ENCODE results near the gene GMPPA. TPM values are rescaled to one million over a fixed set of nuclear protein-coding genes. Genes with fewer than 3 reads are reported as not detected.

The GMPPA gene
- polyA plus RNA-seq, 1 donor (not counting 4 experiments of a cell fraction or from before 2014, with no cell fraction given): 50.6 TPM

DNA sequence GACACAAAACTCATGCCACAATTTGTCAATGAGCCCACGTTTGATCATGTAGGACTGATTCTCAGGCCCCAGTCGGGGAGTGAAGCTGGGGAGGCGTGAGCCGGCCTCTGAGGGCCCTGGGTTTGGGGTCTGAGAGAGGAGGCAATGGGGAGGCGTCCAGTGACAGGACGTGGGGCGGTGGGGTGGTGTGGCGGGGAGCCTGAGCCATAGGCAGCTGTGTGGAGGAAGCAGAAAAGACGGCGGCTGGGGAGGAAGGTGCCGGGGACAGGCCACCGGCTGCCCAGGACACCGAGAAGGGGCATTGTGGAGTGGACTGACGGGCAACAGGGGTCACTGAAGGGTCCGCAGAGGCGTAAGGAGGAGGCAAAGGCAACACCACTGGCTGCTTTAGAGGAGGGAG lies 37.7 kb downstream of the GMPPA start:
- peaks cover 7% of the 10 kb centered on the region for H4K20me1 ChIP-seq (ENCODE audit: control insufficient read depth, extremely low read depth, insufficient read depth, low read length)
- peaks cover 21% of the 10 kb centered on the region for H3K79me2 ChIP-seq (ENCODE audit: control insufficient read depth, insufficient read depth, low read length)
- no peak overlapping the region for H3K27ac ChIP-seq (ENCODE audit: control insufficient read depth, insufficient read depth, low read length)
- dilution Hi-C loops (cut with MboI; ENCODE audit: extremely low pct_ligation_motif_present, low sequenced_read_pairs): no loop called here
- DNase-seq (ENCODE audit: low read depth, low spot score): no peak
- TF ChIP-seq, protein P1, sequence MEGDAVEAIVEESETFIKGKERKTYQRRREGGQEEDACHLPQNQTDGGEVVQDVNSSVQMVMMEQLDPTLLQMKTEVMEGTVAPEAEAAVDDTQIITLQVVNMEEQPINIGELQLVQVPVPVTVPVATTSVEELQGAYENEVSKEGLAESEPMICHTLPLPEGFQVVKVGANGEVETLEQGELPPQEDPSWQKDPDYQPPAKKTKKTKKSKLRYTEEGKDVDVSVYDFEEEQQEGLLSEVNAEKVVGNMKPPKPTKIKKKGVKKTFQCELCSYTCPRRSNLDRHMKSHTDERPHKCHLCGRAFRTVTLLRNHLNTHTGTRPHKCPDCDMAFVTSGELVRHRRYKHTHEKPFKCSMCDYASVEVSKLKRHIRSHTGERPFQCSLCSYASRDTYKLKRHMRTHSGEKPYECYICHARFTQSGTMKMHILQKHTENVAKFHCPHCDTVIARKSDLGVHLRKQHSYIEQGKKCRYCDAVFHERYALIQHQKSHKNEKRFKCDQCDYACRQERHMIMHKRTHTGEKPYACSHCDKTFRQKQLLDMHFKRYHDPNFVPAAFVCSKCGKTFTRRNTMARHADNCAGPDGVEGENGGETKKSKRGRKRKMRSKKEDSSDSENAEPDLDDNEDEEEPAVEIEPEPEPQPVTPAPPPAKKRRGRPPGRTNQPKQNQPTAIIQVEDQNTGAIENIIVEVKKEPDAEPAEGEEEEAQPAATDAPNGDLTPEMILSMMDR (optimal IDR thresholded peaks at IDR 0.05 in 1 of 3, IDR thresholded peaks at IDR 0.05 in 1 of 3, conservative IDR thresholded peaks at IDR 0.05 in 1 of 3; ENCODE audit: extremely low read depth in 1 of 3, insufficient read depth in 2 of 3, low read length in 3 of 3): no peak
- TF ChIP-seq EZH2 (IDR thresholded peaks at IDR 0.05; ENCODE audit: low read length): no peak
- H3K4me2 ChIP-seq (ENCODE audit: control insufficient read depth, extremely low read depth, insufficient read depth, low read depth, low read length): no peak overlapping the region
- no peak for FAIRE-seq
- H3K27me3 ChIP-seq (ENCODE audit: control insufficient read depth, extremely low read depth, insufficient read depth, low read length): peaks cover 8% of the 10 kb centered on the region
- H3K4me3 ChIP-seq (ENCODE audit: control insufficient read depth in 2 of 3, extremely low read depth in 1 of 3, insufficient read depth in 2 of 3, low read depth in 1 of 3, low read length in 3 of 3): no peak overlapping the region
- H3K9me3 ChIP-seq (ENCODE audit: control insufficient read depth, low read depth, low read length): no peaks in the 10 kb centered on the region
- peaks cover 20 to 23% of the 10 kb centered on the region in 2 experiments for H3K36me3 ChIP-seq (ENCODE audit: control insufficient read depth in 2 of 2, extremely low read depth in 1 of 2, insufficient read depth in 2 of 2, low read length in 2 of 2)
- no peaks in the 10 kb centered on the region for H3K9me1 ChIP-seq (ENCODE audit: control insufficient read depth, extremely low read depth, insufficient read depth, low read length)
- no peak overlapping the region for H3K9ac ChIP-seq (ENCODE audit: control insufficient read depth, extremely low read depth, insufficient read depth, low read length)
- H3K4me1 ChIP-seq (ENCODE audit: control insufficient read depth, extremely low read depth, insufficient read depth, low read length): peaks cover 11% of the 10 kb centered on the region
- H2AFZ ChIP-seq (ENCODE audit: control insufficient read depth, low read length): no peak overlapping the region

- no peak for FAIRE-seq
- H4K20me1 ChIP-seq (ENCODE audit: control insufficient read depth, extremely low read depth, insufficient read depth, low read length): peaks cover 10% of the 10 kb centered on the region
- H3K36me3 ChIP-seq (ENCODE audit: control insufficient read depth in 2 of 2, extremely low read depth in 1 of 2, insufficient read depth in 2 of 2, low read length in 2 of 2): peaks cover 20 to 23% of the 10 kb centered on the region in 2 experiments
- peaks cover 17% of the 10 kb centered on the region for H3K4me1 ChIP-seq (ENCODE audit: control insufficient read depth, extremely low read depth, insufficient read depth, low read length)
- H3K9ac ChIP-seq (ENCODE audit: control insufficient read depth, extremely low read depth, insufficient read depth, low read length): no peak overlapping the region
- DNase-seq (ENCODE audit: low read depth, low spot score): no peak
- no peak overlapping the region for H3K4me2 ChIP-seq (ENCODE audit: control insufficient read depth, extremely low read depth, insufficient read depth, low read depth, low read length)
- H3K9me1 ChIP-seq (ENCODE audit: control insufficient read depth, extremely low read depth, insufficient read depth, low read length): no peaks in the 10 kb centered on the region
- H2AFZ ChIP-seq (ENCODE audit: control insufficient read depth, low read length): no peak overlapping the region
- TF ChIP-seq, protein P1 (optimal IDR thresholded peaks at IDR 0.05 in 1 of 3, IDR thresholded peaks at IDR 0.05 in 1 of 3, conservative IDR thresholded peaks at IDR 0.05 in 1 of 3; ENCODE audit: extremely low read depth in 1 of 3, insufficient read depth in 2 of 3, low read length in 3 of 3): no peak
- TF ChIP-seq EZH2 (IDR thresholded peaks at IDR 0.05; ENCODE audit: low read length): no peak
- H3K27me3 ChIP-seq (ENCODE audit: control insufficient read depth, extremely low read depth, insufficient read depth, low read length): peaks cover 5% of the 10 kb centered on the region
- no peak overlapping the region for H3K4me3 ChIP-seq (ENCODE audit: control insufficient read depth in 2 of 3, extremely low read depth in 1 of 3, insufficient read depth in 2 of 3, low read depth in 1 of 3, low read length in 3 of 3)
- peaks cover 25% of the 10 kb centered on the region for H3K79me2 ChIP-seq (ENCODE audit: control insufficient read depth, insufficient read depth, low read length)
- H3K27ac ChIP-seq (ENCODE audit: control insufficient read depth, insufficient read depth, low read length): no peak overlapping the region
- dilution Hi-C loops (cut with MboI; ENCODE audit: extremely low pct_ligation_motif_present, low sequenced_read_pairs): no loop called here
- no peaks in the 10 kb centered on the region for H3K9me3 ChIP-seq (ENCODE audit: control insufficient read depth, low read depth, low read length)
These were observed 38.3 kb downstream of the GMPPA start for GRCh38 chr2:219536967-219537366.
